HepG2 (cell line): Measurements from ENCODE around the gene EEF2. TPM values are rescaled to one million over a fixed set of nuclear protein-coding genes. Genes with fewer than 3 reads are reported as not detected.

Experiments
- ATAC-seq: fragments of 200-7000 bp; cut with Tn5 transposase; 3 replicates; pipeline ENCODE4 v1.9.1; 2020; ENCODE audit warnings: mild to moderate bottlenecking, moderate library complexity
- BruUV-seq: library from RNA; stranded (reverse); fragments of 400-500 nt; replicated peaks from 2 replicates; lab custom pipeline; 2021; lab: Mats Ljungman, UMichigan
- CTCF ChIA-PET: fragments of 300-600 bp; formaldehyde crosslinking; extraction: SDS; loops from one replicate; lab custom pipeline; 2021; ENCODE audit warnings: low total read pairs, inconsistent platforms, low intra/inter-chr PET ratio; lab: Yijun Ruan, JAX
- POLR2A ChIA-PET: fragments of 350-600 bp; sonication (Branson Sonifier 250); formaldehyde crosslinking; loops from one replicate; lab custom pipeline; 2020; ENCODE audit warnings: antibody characterized with exemption, inconsistent platforms; lab: Yijun Ruan, JAX
- DNase-seq: peaks from one replicate; pipeline ENCODE4 v3.0.0-alpha.2; 2015; ENCODE audit warnings: low spot score
- FAIRE-seq: peaks from 3 replicates; lab custom pipeline; 2011; peaks lifted over from hg19 to GRCh38; lab: Jason Lieb, UNC
- H2AFZ ChIP-seq: one replicate; pipeline ENCODE4 v1.6.1; 2011; ENCODE audit warnings: low read length, inconsistent platforms
- H3K27ac ChIP-seq: fragments of 300-600 bp; 3 replicates; pipeline ENCODE4 v1.8.0; 2011; ENCODE audit warnings: mixed run types, mild to moderate bottlenecking, mixed read lengths, low read length, inconsistent platforms; ENCODE audit not compliant: insufficient read depth; ENCODE audit errors: extremely low read length
- H3K27me3 ChIP-seq, 2 experiments: fragments of 200-600 bp in 1 of 2; 2 replicates in 1 of 2; 3 replicates in 1 of 2; pipeline versions ENCODE4 v1.6.0 to v1.8.0; 2011; ENCODE audit warnings: low read length in 2 of 2, mild to moderate bottlenecking in 2 of 2, moderate library complexity in 2 of 2, inconsistent platforms in 1 of 2; ENCODE audit not compliant: insufficient read depth in 2 of 2, control insufficient read depth in 1 of 2
- H3K36me3 ChIP-seq, 2 experiments: fragments of 200-600 bp in 1 of 2; replicated peaks in 1 of 2; 2 replicates in 1 of 2; 3 replicates in 1 of 2; pipeline versions ENCODE4 v1.5.1 to v1.8.0; 2011; ENCODE audit warnings: low read length in 2 of 2, inconsistent platforms in 1 of 2; ENCODE audit not compliant: insufficient read depth in 2 of 2, control insufficient read depth in 1 of 2
- H3K4me1 ChIP-seq: 2 replicates; pipeline ENCODE4 v1.5.1; 2012; ENCODE audit warnings: low read length, inconsistent platforms; ENCODE audit not compliant: insufficient read depth
- H3K4me2 ChIP-seq: 2 replicates; pipeline ENCODE4 v1.6.0; 2011; ENCODE audit warnings: low read depth, low read length, inconsistent platforms
- H3K4me3 ChIP-seq, 3 experiments: fragments of 200-600 bp in 1 of 3; sonication (generic), shearing (Covaris generic) in 1 of 3; replicated peaks in 1 of 3; 2 replicates each; pipeline ENCODE4 v1.5.1; 2011 to 2016; ENCODE audit warnings: low read length in 3 of 3, inconsistent platforms in 2 of 3, low read depth in 2 of 3, mild to moderate bottlenecking in 2 of 3, control low read depth in 1 of 3, mixed read lengths in 1 of 3; ENCODE audit not compliant: insufficient read depth in 1 of 3
- H3K79me2 ChIP-seq: one replicate; pipeline ENCODE4 v1.6.1; 2011; ENCODE audit warnings: low read length, inconsistent platforms; ENCODE audit not compliant: insufficient read depth
- H3K9ac ChIP-seq: 2 replicates; pipeline ENCODE4 v1.6.0; 2011; ENCODE audit warnings: mild to moderate bottlenecking, low read depth, low read length, inconsistent platforms; ENCODE audit not compliant: insufficient read depth
- H3K9me3 ChIP-seq: 2 replicates; pipeline ENCODE4 v1.5.1; 2012; ENCODE audit warnings: mild to moderate bottlenecking, low read length
- H4K20me1 ChIP-seq: 2 replicates; pipeline ENCODE4 v1.6.0; 2011; ENCODE audit warnings: inconsistent platforms, mild to moderate bottlenecking, low read length, moderate library complexity; ENCODE audit not compliant: insufficient read depth
- CEBPB ChIP-seq: IDR thresholded peaks from 2 replicates; pipeline ENCODE4 v1.6.1; 2011; ENCODE audit warnings: low read depth, low read length, improper control_type of control experiment, borderline replicate concordance
- GABPB1 ChIP-seq: IDR thresholded peaks from 2 replicates; pipeline ENCODE4 v1.6.1; 2016; ENCODE audit warnings: mild to moderate bottlenecking, missing genetic modification reagents, moderate library complexity, missing compliant biosample characterization
- KAT8 ChIP-seq: IDR thresholded peaks from 2 replicates; pipeline ENCODE4 v1.6.1; 2016; ENCODE audit warnings: missing genetic modification reagents, missing compliant biosample characterization
- RXRB ChIP-seq: IDR thresholded peaks from 2 replicates; pipeline ENCODE4 v1.6.1; 2016; ENCODE audit warnings: borderline replicate concordance, missing genetic modification reagents, missing compliant biosample characterization
- ZNF33B ChIP-seq: sonication (generic); formaldehyde crosslinking; IDR thresholded peaks from 2 replicates; pipeline ENCODE4 v1.5.1; 2020; ENCODE audit warnings: mild to moderate bottlenecking, missing genetic modification reagents
- ZNF382 ChIP-seq: sonication (generic); formaldehyde crosslinking; IDR thresholded peaks from 2 replicates; pipeline ENCODE4 v1.5.0; 2020; ENCODE audit warnings: missing genetic modification reagents, mild to moderate bottlenecking, borderline replicate concordance
- ZNF432 ChIP-seq: sonication (generic); formaldehyde crosslinking; IDR thresholded peaks from 2 replicates; pipeline ENCODE4 v1.5.0; 2020; ENCODE audit warnings: missing genetic modification reagents, mild to moderate bottlenecking, borderline replicate concordance
- WGBS: methylation state at CpG from one replicate; pipeline ENCODE4 v1.1.6; 2017; ENCODE audit warnings: low lambda C conversion rate; 5-methylcytosine and 5-hydroxymethylcytosine counted together
- in situ Hi-C: cut with HindIII; loops from 2 replicates; pipeline ENCODE4 v1.10.0; 2017; ENCODE audit warnings: low pct_unique_long_range_greater_than_20kb; ENCODE audit not compliant: extremely low pct_ligation_motif_present
- intact Hi-C: fragments of 100-400 bp; cut with micrococcal nuclease; formaldehyde crosslinking; loops from one replicate; pipeline ENCODE4 v1.10.0; 2022; ENCODE audit not compliant: unreplicated experiment
- polyA plus RNA-seq, 8 experiments: library from polyadenylated mRNA; depleted of rRNA in 3 of 8; stranded (reverse) in 7 of 8; unstranded in 1 of 8; fragments of >200 nt; fragmentation: Illumina TruSeq in 4 of 8; extraction: Trizol in 4 of 8; gene quantifications; 2 replicates each; pipeline versions ENCODE4 v1.2.1 to v1.2.3, GENCODE V29; 2011 to 2016; ENCODE audit warnings: low read depth in 4 of 8, missing spikeins in 1 of 8, mixed read lengths in 1 of 8; ENCODE audit not compliant: insufficient read depth in 1 of 8
- total RNA-seq, 5 experiments: library from RNA; depleted of rRNA; stranded (reverse); fragments of >200 nt; fragmentation: Illumina TruSeq; extraction: Trizol; gene quantifications; 2 replicates each; pipeline ENCODE4 v1.2.3, GENCODE V29; 2016; ENCODE audit warnings: low read depth in 1 of 5
- TF ChIP-seq, protein P1 (sequence below): sonication (generic); formaldehyde crosslinking; IDR thresholded peaks from 2 replicates; pipeline ENCODE4 v1.4.0; 2020; ENCODE audit warnings: missing genetic modification reagents, mild to moderate bottlenecking, borderline replicate concordance
- TF ChIP-seq, protein P2 (sequence below): sonication (generic); formaldehyde crosslinking; IDR thresholded peaks from 2 replicates; pipeline ENCODE4 v1.5.1; 2020; ENCODE audit warnings: missing genetic modification reagents, mild to moderate bottlenecking, borderline replicate concordance
- TF ChIP-seq, protein P3 (sequence below): sonication (generic); formaldehyde crosslinking; IDR thresholded peaks from 2 replicates; pipeline ENCODE4 v1.9.0; 2021; ENCODE audit warnings: missing genetic modification reagents, borderline replicate concordance
- TF ChIP-seq, protein P4 (sequence below), 2 experiments: sonication (generic) in 1 of 2; formaldehyde crosslinking in 1 of 2; IDR thresholded peaks; 2 replicates each; pipeline versions ENCODE4 v1.5.1 to v1.6.1; 2011 to 2020; ENCODE audit warnings: borderline replicate concordance in 1 of 2, low read depth in 1 of 2, low read length in 1 of 2, mild to moderate bottlenecking in 1 of 2, missing genetic modification reagents in 1 of 2, moderate library complexity in 1 of 2

The EEF2 gene
- total and polyA plus RNA-seq, 2 of the 13 experiments (the other 11 are each of a cell fraction or from before 2014, with no cell fraction given) = 1,441 to 1,777 TPM

DNA sequence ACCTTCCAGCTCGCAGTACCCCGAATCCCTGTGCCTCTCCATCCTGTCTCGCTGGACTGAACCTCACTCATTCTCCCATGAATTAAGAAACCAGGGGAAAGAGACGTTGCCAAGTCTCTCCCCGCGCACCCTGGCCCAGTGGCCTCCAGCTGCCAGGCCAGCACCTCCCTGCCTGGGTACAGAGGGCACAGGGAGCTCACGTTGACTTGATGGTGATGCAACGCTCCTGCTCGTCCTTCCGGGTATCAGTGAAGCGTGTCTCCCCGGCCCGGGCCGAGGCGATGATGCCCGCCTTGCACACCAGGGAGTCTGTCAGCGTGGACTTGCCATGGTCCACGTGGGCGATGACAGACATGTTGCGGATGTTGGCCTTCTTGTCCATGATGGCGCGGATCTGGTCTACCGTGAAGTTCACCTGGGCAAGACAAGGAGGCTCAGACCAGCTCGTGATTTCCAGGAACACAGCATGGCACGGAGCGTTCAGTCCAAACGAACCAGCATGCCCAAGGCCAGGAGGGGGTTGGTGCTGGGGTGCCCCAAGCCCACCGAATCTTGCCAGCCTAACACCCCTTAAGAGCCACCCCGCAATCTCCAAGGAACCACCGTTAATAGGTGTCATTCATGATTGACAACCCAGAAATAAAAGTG, 1.2 kb downstream of the EEF2 start:
- BruUV-seq = no TSS peak
- H3K4me3 ChIP-seq = peak overlapping the region; percentile 93 to 100 (median 95)
- in situ Hi-C loops (no loop called here), intact Hi-C loops (no loop called here)
- ChIA-PET CTCF (no interaction called here), POLR2A (interaction anchor here (1.2 to 7.4 kb wide), 3 partner anchors 13 to 79 kb away, joined by 4 to 118 read pairs (median 56); partner anchors contain the start of gene DAPK3)
- peak overlapping the region; percentile 92 for H3K27ac ChIP-seq
- peaks cover 50% of the 10 kb centered on the region for H3K4me1 ChIP-seq
- H3K4me2 ChIP-seq = peak overlapping the region; percentile 99
- H2AFZ ChIP-seq = no peak overlapping the region
- DNase-seq = no peak
- peaks cover 62% of the 10 kb centered on the region for H4K20me1 ChIP-seq
- 26% methylated on average over 12 of the region's 30 CpGs for WGBS
- H3K36me3 ChIP-seq = peaks cover 51 to 56% of the 10 kb centered on the region in 2 experiments
- H3K9me3 ChIP-seq = no peaks in the 10 kb centered on the region
- H3K9ac ChIP-seq = peak overlapping the region; percentile 99
- peaks cover 50% of the 10 kb centered on the region for H3K79me2 ChIP-seq
- peak; percentile 3; the same call in 2 of the 3 replicates for ATAC-seq
- H3K27me3 ChIP-seq = no peaks in the 10 kb centered on the region; a peak in 1 of 5 replicates
- no peak for FAIRE-seq
- TF ChIP-seq, protein P1, sequence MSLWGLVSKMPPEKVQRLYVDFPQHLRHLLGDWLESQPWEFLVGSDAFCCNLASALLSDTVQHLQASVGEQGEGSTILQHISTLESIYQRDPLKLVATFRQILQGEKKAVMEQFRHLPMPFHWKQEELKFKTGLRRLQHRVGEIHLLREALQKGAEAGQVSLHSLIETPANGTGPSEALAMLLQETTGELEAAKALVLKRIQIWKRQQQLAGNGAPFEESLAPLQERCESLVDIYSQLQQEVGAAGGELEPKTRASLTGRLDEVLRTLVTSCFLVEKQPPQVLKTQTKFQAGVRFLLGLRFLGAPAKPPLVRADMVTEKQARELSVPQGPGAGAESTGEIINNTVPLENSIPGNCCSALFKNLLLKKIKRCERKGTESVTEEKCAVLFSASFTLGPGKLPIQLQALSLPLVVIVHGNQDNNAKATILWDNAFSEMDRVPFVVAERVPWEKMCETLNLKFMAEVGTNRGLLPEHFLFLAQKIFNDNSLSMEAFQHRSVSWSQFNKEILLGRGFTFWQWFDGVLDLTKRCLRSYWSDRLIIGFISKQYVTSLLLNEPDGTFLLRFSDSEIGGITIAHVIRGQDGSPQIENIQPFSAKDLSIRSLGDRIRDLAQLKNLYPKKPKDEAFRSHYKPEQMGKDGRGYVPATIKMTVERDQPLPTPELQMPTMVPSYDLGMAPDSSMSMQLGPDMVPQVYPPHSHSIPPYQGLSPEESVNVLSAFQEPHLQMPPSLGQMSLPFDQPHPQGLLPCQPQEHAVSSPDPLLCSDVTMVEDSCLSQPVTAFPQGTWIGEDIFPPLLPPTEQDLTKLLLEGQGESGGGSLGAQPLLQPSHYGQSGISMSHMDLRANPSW (CRISPR knock-in tag) = no peak
- TF ChIP-seq ZNF382 (CRISPR knock-in tag) (no peak), ZNF33B (no peak), GABPB1 (CRISPR knock-in tag) (peak; percentile 63; the same call in 1 of the 2 replicates), RXRB (CRISPR knock-in tag) (no peak), CEBPB (peak; percentile 87), KAT8 (CRISPR knock-in tag) (no peak), ZNF432 (CRISPR knock-in tag) (no peak)
- TF ChIP-seq, protein P2, sequence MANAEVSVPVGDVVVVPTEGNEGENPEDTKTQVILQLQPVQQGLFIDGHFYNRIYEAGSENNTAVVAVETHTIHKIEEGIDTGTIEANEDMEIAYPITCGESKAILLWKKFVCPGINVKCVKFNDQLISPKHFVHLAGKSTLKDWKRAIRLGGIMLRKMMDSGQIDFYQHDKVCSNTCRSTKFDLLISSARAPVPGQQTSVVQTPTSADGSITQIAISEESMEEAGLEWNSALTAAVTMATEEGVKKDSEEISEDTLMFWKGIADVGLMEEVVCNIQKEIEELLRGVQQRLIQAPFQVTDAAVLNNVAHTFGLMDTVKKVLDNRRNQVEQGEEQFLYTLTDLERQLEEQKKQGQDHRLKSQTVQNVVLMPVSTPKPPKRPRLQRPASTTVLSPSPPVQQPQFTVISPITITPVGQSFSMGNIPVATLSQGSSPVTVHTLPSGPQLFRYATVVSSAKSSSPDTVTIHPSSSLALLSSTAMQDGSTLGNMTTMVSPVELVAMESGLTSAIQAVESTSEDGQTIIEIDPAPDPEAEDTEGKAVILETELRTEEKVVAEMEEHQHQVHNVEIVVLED (CRISPR knock-in tag) = no peak
- TF ChIP-seq, protein P3, sequence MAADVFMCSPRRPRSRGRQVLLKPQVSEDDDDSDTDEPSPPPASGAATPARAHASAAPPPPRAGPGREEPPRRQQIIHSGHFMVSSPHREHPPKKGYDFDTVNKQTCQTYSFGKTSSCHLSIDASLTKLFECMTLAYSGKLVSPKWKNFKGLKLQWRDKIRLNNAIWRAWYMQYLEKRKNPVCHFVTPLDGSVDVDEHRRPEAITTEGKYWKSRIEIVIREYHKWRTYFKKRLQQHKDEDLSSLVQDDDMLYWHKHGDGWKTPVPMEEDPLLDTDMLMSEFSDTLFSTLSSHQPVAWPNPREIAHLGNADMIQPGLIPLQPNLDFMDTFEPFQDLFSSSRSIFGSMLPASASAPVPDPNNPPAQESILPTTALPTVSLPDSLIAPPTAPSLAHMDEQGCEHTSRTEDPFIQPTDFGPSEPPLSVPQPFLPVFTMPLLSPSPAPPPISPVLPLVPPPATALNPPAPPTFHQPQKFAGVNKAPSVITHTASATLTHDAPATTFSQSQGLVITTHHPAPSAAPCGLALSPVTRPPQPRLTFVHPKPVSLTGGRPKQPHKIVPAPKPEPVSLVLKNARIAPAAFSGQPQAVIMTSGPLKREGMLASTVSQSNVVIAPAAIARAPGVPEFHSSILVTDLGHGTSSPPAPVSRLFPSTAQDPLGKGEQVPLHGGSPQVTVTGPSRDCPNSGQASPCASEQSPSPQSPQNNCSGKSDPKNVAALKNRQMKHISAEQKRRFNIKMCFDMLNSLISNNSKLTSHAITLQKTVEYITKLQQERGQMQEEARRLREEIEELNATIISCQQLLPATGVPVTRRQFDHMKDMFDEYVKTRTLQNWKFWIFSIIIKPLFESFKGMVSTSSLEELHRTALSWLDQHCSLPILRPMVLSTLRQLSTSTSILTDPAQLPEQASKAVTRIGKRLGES = no peak
- TF ChIP-seq, protein P4, sequence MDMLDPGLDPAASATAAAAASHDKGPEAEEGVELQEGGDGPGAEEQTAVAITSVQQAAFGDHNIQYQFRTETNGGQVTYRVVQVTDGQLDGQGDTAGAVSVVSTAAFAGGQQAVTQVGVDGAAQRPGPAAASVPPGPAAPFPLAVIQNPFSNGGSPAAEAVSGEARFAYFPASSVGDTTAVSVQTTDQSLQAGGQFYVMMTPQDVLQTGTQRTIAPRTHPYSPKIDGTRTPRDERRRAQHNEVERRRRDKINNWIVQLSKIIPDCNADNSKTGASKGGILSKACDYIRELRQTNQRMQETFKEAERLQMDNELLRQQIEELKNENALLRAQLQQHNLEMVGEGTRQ (IDR thresholded peaks at IDR 0.05; ENCODE audit: low read depth, low read length) = no peak
- TF ChIP-seq, protein P4 (CRISPR knock-in tag; IDR thresholded peaks at IDR 0.05; ENCODE audit: borderline replicate concordance) = no peak
